Hematopoietic multipotent progenitor cell treated with erythropoietin and hydrocortisone succinate and interleukin-3 and kit ligand, for 17 days (in vitro differentiated cells): ENCODE measurements around the gene SREK1IP1.
"Not testable (repeated sequence)": the region's sequence is repeated elsewhere in the genome, so short reads cannot be mapped to it uniquely, and the experiment has no call there.

ENCODE experiments used
- DNase-seq: peaks from one replicate; pipeline ENCODE4 v3.0.0-alpha.2; 2015; ENCODE audit warnings: low spot score

SREK1IP1 gene

GRCh38 chr5:64763948-64764503 lies 4.5 kb downstream of the SREK1IP1 start:
- DNase-seq: no peak

GRCh38 chr5:64759960-64760660 lies 8.4 kb downstream of the SREK1IP1 start:
- no peak for DNase-seq

- DNase-seq: no peak
Observed at GRCh38 chr5:64758901-64759300, 9.6 kb downstream of the SREK1IP1 start.

- no peak for DNase-seq
Observed at GRCh38 chr5:64754066-64754465, 14.4 kb downstream of the SREK1IP1 start.

- DNase-seq: no peak
Observed at GRCh38 chr5:64749385-64749784, 19.1 kb downstream of the SREK1IP1 start.

GRCh38 chr5:64746446-64746845 lies 22.0 kb downstream of the SREK1IP1 start:
- no peak for DNase-seq

GRCh38 chr5:64744914-64745313 lies 23.6 kb downstream of the SREK1IP1 start:
- DNase-seq: no peak

GRCh38 chr5:64742821-64743220 lies 25.7 kb downstream of the SREK1IP1 start:
- DNase-seq: no peak

GRCh38 chr5:64742411-64742810 lies 26.1 kb downstream of the SREK1IP1 start:
- DNase-seq: no peak

- no peak for DNase-seq
Observed at GRCh38 chr5:64727150-64727549, 41.3 kb downstream of the SREK1IP1 start.

GRCh38 chr5:64722588-64722987 lies 45.9 kb downstream of the SREK1IP1 start:
- DNase-seq: no peak

- DNase-seq: not testable (repeated sequence)
Observed at GRCh38 chr5:64714495-64714894, 54.0 kb downstream of the SREK1IP1 start.

- DNase-seq: no peak
Observed at GRCh38 chr5:64707191-64707590, 61.3 kb downstream of the SREK1IP1 start.

GRCh38 chr5:64706074-64706473 lies 62.4 kb downstream of the SREK1IP1 start:
- DNase-seq: not testable (repeated sequence)

- no peak for DNase-seq
Observed at GRCh38 chr5:64700765-64701164, 67.7 kb downstream of the SREK1IP1 start.

- DNase-seq: not testable (repeated sequence)
Observed at GRCh38 chr5:64696414-64696813, 72.1 kb downstream of the SREK1IP1 start.

GRCh38 chr5:64693636-64694035 lies 74.9 kb downstream of the SREK1IP1 start:
- DNase-seq: no peak

GRCh38 chr5:64691291-64691690 lies 77.2 kb downstream of the SREK1IP1 start:
- DNase-seq: no peak

GRCh38 chr5:64690417-64691151 lies 77.9 kb downstream of the SREK1IP1 start, which contains the start of gene SHISAL2B:
SHISAL2B (plus strand) TSS chr5:64690503; CDS start chr5:64690624, 121 bp downstream.
- no peak for DNase-seq

GRCh38 chr5:64690104-64690416 lies 78.4 kb downstream of the SREK1IP1 start:
- DNase-seq: no peak

- DNase-seq: no peak
Observed at GRCh38 chr5:64688965-64689364, 79.5 kb downstream of the SREK1IP1 start.

- DNase-seq: no peak
Observed at GRCh38 chr5:64688391-64688790, 80.1 kb downstream of the SREK1IP1 start.

GRCh38 chr5:64685866-64686265 lies 82.6 kb downstream of the SREK1IP1 start:
- no peak for DNase-seq
